Calu3 (cell line): Measurements from ENCODE around the gene CDKN1A. TPM values are rescaled to one million over a fixed set of nuclear protein-coding genes. Genes with fewer than 3 reads are reported as not detected.

Experiments
- BruUV-seq: library from RNA; stranded (reverse); fragments of 400-500 nt; replicated peaks from 2 replicates; lab custom pipeline; 2021; lab: Mats Ljungman, UMichigan
- CTCF ChIA-PET: fragments of 300-600 bp; sonication (Branson Sonifier 250); formaldehyde crosslinking; loops from one replicate; lab custom pipeline; 2022; ENCODE audit warnings: antibody characterized with exemption; lab: Charles Lee
- DNase-seq: peaks from one replicate; pipeline ENCODE4 v3.0.0; 2022
- H3K27ac Mint-ChIP-seq: one replicate; pipeline ENCODE4 v1.8.0; 2022; ENCODE audit warnings: mixed read lengths; ENCODE audit not compliant: unreplicated experiment
- H3K27me3 Mint-ChIP-seq: one replicate; pipeline ENCODE4 v1.8.0; 2022; ENCODE audit warnings: mixed read lengths; ENCODE audit not compliant: unreplicated experiment
- H3K36me3 Mint-ChIP-seq: one replicate; pipeline ENCODE4 v1.8.0; 2022; ENCODE audit warnings: mild to moderate bottlenecking, moderate library complexity, mixed read lengths; ENCODE audit not compliant: insufficient read depth, unreplicated experiment
- H3K4me1 Mint-ChIP-seq: one replicate; pipeline ENCODE4 v1.8.0; 2022; ENCODE audit warnings: mild to moderate bottlenecking, low read depth, mixed read lengths; ENCODE audit not compliant: unreplicated experiment
- H3K4me3 Mint-ChIP-seq: one replicate; pipeline ENCODE4 v1.8.0; 2022; ENCODE audit warnings: mild to moderate bottlenecking, low read depth, moderate library complexity, mixed read lengths; ENCODE audit not compliant: unreplicated experiment
- H3K9me3 Mint-ChIP-seq: one replicate; pipeline ENCODE4 v1.8.0; 2022; ENCODE audit warnings: low read depth, mixed read lengths; ENCODE audit not compliant: unreplicated experiment
- CTCF ChIP-seq: fragments of 200-600 bp; IDR thresholded peaks from one replicate; pipeline ENCODE4 v1.8.0; 2022; ENCODE audit warnings: antibody characterized with exemption; ENCODE audit not compliant: unreplicated experiment
- intact Hi-C: fragments of 100-400 bp; cut with micrococcal nuclease; formaldehyde crosslinking; loops from one replicate; pipeline ENCODE4 v1.10.0; 2022; ENCODE audit not compliant: unreplicated experiment
- total RNA-seq: library from RNA; stranded (reverse); gene quantifications from 2 replicates; pipeline ENCODE4 v1.2.3, GENCODE V29; 2022

CDKN1A gene
- total RNA-seq, 1 experiment from 2014 or later, result 33.7 TPM

- intact Hi-C loops, result loop anchor here (2.0 kb wide), 2 partner anchors 41 to 75 kb away; no protein-coding TSS in a partner anchor
- Mint-ChIP-seq H3K27me3 (no peaks in the 10 kb centered on the region), H3K36me3 (peaks cover 67% of the 10 kb centered on the region), H3K27ac (peak overlapping the region; percentile 66), H3K4me3 (no peak overlapping the region), H3K9me3 (no peaks in the 10 kb centered on the region), H3K4me1 (peaks cover 42% of the 10 kb centered on the region)
- DNase-seq, result no peak
- TF ChIP-seq CTCF, result no peak
- CTCF ChIA-PET, result interaction anchor here (0.7 kb wide), 1 partner anchor 75 kb away, joined by 3 read pairs; no protein-coding TSS in a partner anchor
- BruUV-seq, result no TSS peak
Observed at GRCh38 chr6:36683656-36684446, 5.3 kb downstream of the CDKN1A start.

- no peak for TF ChIP-seq CTCF
- Mint-ChIP-seq H3K4me3 (no peak overlapping the region), H3K27ac (no peak overlapping the region), H3K9me3 (no peaks in the 10 kb centered on the region), H3K4me1 (peaks cover 40% of the 10 kb centered on the region), H3K27me3 (no peaks in the 10 kb centered on the region), H3K36me3 (peaks cover 62% of the 10 kb centered on the region)
- intact Hi-C loops, result no loop called here
- CTCF ChIA-PET, result no interaction called here
- no TSS peak for BruUV-seq
- no peak for DNase-seq
Observed at GRCh38 chr6:36684447-36684812, 5.9 kb downstream of the CDKN1A start.

- Mint-ChIP-seq H3K9me3 (no peaks in the 10 kb centered on the region), H3K36me3 (peaks cover 52% of the 10 kb centered on the region), H3K27ac (no peak overlapping the region), H3K4me3 (no peak overlapping the region), H3K4me1 (peaks cover 34% of the 10 kb centered on the region), H3K27me3 (no peaks in the 10 kb centered on the region)
- intact Hi-C loops, result no loop called here
- DNase-seq, result no peak
- no TSS peak for BruUV-seq
- TF ChIP-seq CTCF, result no peak
- CTCF ChIA-PET, result no interaction called here
Observed at GRCh38 chr6:36685166-36685924, 6.8 kb downstream of the CDKN1A start.

- H3K27me3 Mint-ChIP-seq, result no peaks in the 10 kb centered on the region
- no peak for TF ChIP-seq CTCF
- peaks cover 45% of the 10 kb centered on the region for H3K36me3 Mint-ChIP-seq
- CTCF ChIA-PET, result no interaction called here
- peaks cover 26% of the 10 kb centered on the region for H3K4me1 Mint-ChIP-seq
- H3K9me3 Mint-ChIP-seq, result no peaks in the 10 kb centered on the region
- intact Hi-C loops, result no loop called here
- DNase-seq, result no peak
- no TSS peak for BruUV-seq
- no peak overlapping the region for H3K27ac Mint-ChIP-seq
- H3K4me3 Mint-ChIP-seq, result no peak overlapping the region
Observed at GRCh38 chr6:36685926-36686667, 7.6 kb downstream of the CDKN1A start.
